ENCODE results near the gene OR10AG1. TPM values are rescaled to one million over a fixed set of nuclear protein-coding genes. Genes with fewer than 3 reads are reported as not detected.

The OR10AG1 gene
- total RNA-seq, 2 experiments from 2014 or later, result not detected

GRCh38 chr11:55936300-55936699 lies 33.4 kb downstream of the OR10AG1 start, which contains the start of gene OR5I1:
TSS of gene OR5I1 (minus strand) at chr11:55936400. CDS start at chr11:55936400, 0 bp downstream.
- no peak for ATAC-seq
- Mint-ChIP-seq H3K4me1 (ENCODE audit: low read depth) (no peaks in the 10 kb centered on the region), H3K36me3 (ENCODE audit: low read depth) (no peaks in the 10 kb centered on the region), H3K27ac (no peak within 1 kb of the TSS), H3K27me3 (no peaks in the 10 kb centered on the region), H3K9me3 (peaks cover 11% of the 10 kb centered on the region), H3K4me3 (no peak within 1 kb of the TSS)
- no peak for DNase-seq
- ChIA-PET POLR2A (no interaction called here), CTCF (no interaction called here)
- no peak for TF ChIP-seq CTCF (IDR thresholded peaks at IDR 0.05)
- intact Hi-C loops (cut with micrococcal nuclease), result no loop called here

- ChIA-PET CTCF (no interaction called here), POLR2A (no interaction called here)
- DNase-seq, result no peak
- no peak overlapping the region for H3K4me3 Mint-ChIP-seq
- H3K9me3 Mint-ChIP-seq, result peaks cover 8% of the 10 kb centered on the region
- H3K27me3 Mint-ChIP-seq, result no peaks in the 10 kb centered on the region
- H3K4me1 Mint-ChIP-seq (ENCODE audit: low read depth), result no peaks in the 10 kb centered on the region
- H3K36me3 Mint-ChIP-seq (ENCODE audit: low read depth), result no peaks in the 10 kb centered on the region
- intact Hi-C loops (cut with micrococcal nuclease), result no loop called here
- no peak overlapping the region for H3K27ac Mint-ChIP-seq
- ATAC-seq, result no peak
- TF ChIP-seq CTCF (IDR thresholded peaks at IDR 0.05), result no peak
Observed at GRCh38 chr11:55920537-55920936, 49.2 kb downstream of the OR10AG1 start.

Other genes with a start within 250 kb of the OR10AG1 start
- gene OR5D13, start 196.5 kb downstream of the OR10AG1 start, total RNA-seq, result not detected
- gene OR5D14, start 174.4 kb downstream of the OR10AG1 start, total RNA-seq, result not detected
- gene OR5L1, start 158.6 kb downstream of the OR10AG1 start, total RNA-seq, result not detected
- not detected for gene OR5D18, start 150.3 kb downstream of the OR10AG1 start, total RNA-seq
- gene OR5L2, start 142.7 kb downstream of the OR10AG1 start, total RNA-seq, result not detected
- gene OR5D16, start 131.2 kb downstream of the OR10AG1 start, total RNA-seq, result not detected
- not detected for gene TRIM51, start 86.6 kb downstream of the OR10AG1 start, total RNA-seq
- gene OR5W2, start 55.4 kb downstream of the OR10AG1 start, total RNA-seq, result not detected
- not detected for gene OR5I1, start 33.5 kb downstream of the OR10AG1 start, total RNA-seq
- gene OR5F1, start 24.7 kb upstream of the OR10AG1 start, total RNA-seq, result not detected
- not detected for gene OR5AS1, start 57.7 kb upstream of the OR10AG1 start, total RNA-seq
- gene OR8I2, start 123.4 kb upstream of the OR10AG1 start, total RNA-seq, result not detected
- not detected for gene OR8H2, start 133.7 kb upstream of the OR10AG1 start, total RNA-seq
- not detected for gene OR8H3, start 152.4 kb upstream of the OR10AG1 start, total RNA-seq
- gene OR8J3, start 170.3 kb upstream of the OR10AG1 start, total RNA-seq, result not detected
- not detected for gene OR8K5, start 190.4 kb upstream of the OR10AG1 start, total RNA-seq
- gene OR5J2, start 206.7 kb upstream of the OR10AG1 start, total RNA-seq, result not detected

All from activated CD8-positive, alpha-beta T cell treated with anti-CD3 and anti-CD28 coated beads for 36 hours (primary cell).